Omental fat pad (tissue), 4 donors: ENCODE measurements around the gene MUC21. TPM values are rescaled to one million over a fixed set of nuclear protein-coding genes. Genes with fewer than 3 reads are reported as not detected.

Experiments used
- ATAC-seq: fragments of 150-250 bp; one replicate; pipeline ENCODE4 v1.9.1; 2016; ENCODE audit warnings: mild to moderate bottlenecking, moderate library complexity; ENCODE audit not compliant: low FRiP score
- DNase-seq: peaks from one replicate; pipeline ENCODE4 v3.0.0-alpha.2; 2019; ENCODE audit warnings: low spot score
- total RNA-seq, 4 donors: library from RNA; depleted of rRNA; stranded (reverse); fragments of >200 nt; gene quantifications; one replicate each; pipeline ENCODE4 v1.1.0, GENCODE V29; 2016
- TF ChIP-seq, protein P1 (sequence below), 3 donors: fragments of 450-650 bp; IDR thresholded peaks; one replicate each; pipeline ENCODE4 v1.5.1; 2016 to 2017; ENCODE audit warnings: antibody characterized with exemption in 3 of 3, mild to moderate bottlenecking in 3 of 3, moderate library complexity in 2 of 3

MUC21 gene
- total RNA-seq, 4 donors from 2014 or later = not detected

DNA sequence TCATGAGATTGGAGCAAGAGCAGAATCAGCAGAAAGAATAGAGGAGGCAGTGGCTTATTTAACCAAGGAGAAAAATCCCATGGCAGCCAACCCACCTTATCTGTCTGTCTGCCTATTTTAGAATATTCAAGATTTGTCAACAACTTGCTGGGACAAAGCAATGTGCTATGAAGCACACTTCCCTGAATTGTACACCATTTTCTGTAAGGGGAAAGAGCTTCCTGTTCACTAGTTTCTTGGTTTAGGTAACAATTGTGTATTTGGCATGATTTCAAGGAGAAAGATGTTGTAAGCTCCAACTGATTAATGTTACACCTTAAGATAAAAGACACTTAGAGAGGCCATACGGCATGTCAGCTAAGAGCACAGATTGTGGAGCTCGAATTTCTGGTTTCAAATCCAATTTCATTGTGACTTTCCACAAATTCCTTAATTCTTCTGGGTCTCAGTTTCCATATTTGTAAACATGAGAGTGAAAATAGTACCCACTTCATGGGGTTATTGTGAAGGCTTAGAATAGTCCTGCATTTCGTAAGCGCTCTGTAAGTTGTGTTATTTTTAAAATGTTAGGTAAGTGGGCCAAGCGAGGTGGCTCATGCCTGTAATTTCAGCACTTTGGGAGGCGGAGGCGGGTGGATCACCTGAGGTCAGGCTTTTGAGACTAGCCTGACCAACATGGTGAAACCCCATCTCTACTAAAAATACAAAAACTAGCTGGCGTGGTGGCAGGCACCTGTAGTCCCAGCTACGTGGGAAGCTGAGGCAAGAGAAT is 21.9 kb downstream of the MUC21 start:
- ATAC-seq = peak; percentile 26
- TF ChIP-seq, protein P1, sequence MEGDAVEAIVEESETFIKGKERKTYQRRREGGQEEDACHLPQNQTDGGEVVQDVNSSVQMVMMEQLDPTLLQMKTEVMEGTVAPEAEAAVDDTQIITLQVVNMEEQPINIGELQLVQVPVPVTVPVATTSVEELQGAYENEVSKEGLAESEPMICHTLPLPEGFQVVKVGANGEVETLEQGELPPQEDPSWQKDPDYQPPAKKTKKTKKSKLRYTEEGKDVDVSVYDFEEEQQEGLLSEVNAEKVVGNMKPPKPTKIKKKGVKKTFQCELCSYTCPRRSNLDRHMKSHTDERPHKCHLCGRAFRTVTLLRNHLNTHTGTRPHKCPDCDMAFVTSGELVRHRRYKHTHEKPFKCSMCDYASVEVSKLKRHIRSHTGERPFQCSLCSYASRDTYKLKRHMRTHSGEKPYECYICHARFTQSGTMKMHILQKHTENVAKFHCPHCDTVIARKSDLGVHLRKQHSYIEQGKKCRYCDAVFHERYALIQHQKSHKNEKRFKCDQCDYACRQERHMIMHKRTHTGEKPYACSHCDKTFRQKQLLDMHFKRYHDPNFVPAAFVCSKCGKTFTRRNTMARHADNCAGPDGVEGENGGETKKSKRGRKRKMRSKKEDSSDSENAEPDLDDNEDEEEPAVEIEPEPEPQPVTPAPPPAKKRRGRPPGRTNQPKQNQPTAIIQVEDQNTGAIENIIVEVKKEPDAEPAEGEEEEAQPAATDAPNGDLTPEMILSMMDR (IDR thresholded peaks at IDR 0.05) = no peak
- no peak for DNase-seq

DNA sequence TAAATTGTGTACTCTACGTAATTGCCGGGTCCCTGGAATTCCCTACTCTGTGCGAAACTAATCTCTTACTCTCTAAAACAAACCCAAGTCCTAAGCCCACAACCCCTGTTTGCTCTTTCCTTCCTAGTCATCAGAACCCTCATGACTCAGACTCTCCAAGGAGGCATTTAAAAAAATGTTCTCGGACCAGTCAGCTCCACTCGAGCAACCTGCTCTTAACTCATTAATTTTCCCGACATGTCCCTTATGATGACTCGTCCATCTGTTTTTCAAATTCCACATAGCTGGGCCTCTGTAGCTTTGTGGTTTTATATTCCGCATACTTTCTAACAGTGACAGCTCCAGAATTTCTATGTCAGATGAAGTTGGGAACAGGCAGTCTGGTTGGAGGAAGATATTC is 24.2 kb downstream of the MUC21 start:
- ATAC-seq (peak; percentile 52), DNase-seq (no peak)
- TF ChIP-seq, protein P1 (IDR thresholded peaks at IDR 0.05) = no peak

DNA sequence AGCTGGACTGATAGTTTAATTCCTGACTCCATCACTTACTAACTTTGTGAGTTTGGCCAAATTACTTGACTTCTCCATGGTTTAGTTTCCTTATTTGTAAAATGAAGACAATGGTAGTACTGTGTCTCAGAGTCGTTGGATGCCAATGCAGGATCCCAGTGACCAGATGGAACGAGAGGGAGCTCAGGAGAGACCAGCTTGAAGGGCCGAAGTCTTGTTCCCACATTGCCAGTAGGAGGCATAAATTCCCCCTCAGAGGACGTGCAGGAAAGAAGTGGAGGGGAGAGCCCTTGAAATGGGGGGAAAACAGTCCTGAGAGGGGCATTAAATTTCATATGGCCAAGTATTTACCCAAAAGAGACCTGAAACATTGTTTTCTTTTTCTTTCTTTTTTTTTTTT is 24.6 kb downstream of the MUC21 start:
- TF ChIP-seq, protein P1 (IDR thresholded peaks at IDR 0.05) = no peak
- no peak for ATAC-seq

DNA sequence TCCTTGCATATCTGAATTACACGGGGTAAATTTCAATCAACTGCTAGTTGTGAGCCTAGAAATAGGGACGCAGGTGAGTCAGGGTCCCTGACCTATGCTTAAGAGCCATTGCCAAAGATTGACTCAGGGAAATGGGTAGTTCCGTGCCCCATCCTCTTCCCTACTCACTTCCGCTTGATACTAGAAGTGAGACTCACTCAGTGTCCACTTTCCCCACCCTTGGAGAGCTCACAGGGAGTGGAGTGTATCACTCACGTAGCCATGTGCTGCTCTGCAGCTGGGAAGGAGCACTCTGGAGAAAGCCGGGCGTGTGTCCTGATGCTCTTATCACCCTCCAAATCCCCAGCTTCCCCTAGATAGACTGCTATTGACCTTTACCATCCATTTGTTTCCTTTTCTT is 26.2 kb downstream of the MUC21 start:
- TF ChIP-seq, protein P1 (IDR thresholded peaks at IDR 0.05) = no peak
- no peak for ATAC-seq
- DNase-seq = no peak

More for the DNA sequence above, 24.6 kb downstream of the MUC21 start:
- no peak for DNase-seq

DNA sequence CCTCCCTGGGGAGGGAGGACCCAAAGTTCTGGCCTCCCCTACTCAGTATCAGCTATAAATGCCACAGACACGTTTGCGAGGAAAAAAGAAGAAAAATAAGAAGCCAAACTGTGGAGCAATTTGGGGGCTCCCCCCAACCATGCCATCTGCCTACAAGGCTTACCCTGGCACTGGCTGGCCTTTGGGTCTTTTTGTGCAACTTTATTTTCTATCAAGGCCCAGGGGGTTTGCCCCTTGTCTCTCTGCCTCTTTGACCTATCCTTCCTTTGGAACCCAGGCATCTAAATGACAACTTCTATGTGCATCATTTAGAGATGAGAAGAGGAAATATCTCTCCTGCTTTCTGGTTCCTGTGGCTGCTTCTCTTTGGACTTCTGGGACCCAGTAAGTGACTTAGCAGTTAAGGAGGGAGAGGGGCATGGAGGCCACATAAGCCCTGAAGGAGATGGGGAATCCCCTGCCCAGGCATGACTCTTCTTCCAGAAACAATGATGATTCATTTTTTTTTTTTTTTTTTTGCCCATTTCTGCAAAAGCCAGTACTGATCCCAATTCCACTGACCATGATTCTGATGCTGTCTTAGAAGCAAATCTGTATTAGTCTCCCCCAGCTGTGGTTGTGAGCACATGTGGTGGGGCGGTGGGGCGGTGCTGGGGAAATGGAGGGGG is 27.0 kb downstream of the MUC21 start, which contains the start of gene MUC22:
MUC22 (plus strand) TSS at position 82 of the 668 bp plus-strand sequence; CDS start at position 315, 233 bp downstream.
- peak; percentile 34 for ATAC-seq
- TF ChIP-seq, protein P1 (IDR thresholded peaks at IDR 0.05) = no peak
- DNase-seq = no peak

DNA sequence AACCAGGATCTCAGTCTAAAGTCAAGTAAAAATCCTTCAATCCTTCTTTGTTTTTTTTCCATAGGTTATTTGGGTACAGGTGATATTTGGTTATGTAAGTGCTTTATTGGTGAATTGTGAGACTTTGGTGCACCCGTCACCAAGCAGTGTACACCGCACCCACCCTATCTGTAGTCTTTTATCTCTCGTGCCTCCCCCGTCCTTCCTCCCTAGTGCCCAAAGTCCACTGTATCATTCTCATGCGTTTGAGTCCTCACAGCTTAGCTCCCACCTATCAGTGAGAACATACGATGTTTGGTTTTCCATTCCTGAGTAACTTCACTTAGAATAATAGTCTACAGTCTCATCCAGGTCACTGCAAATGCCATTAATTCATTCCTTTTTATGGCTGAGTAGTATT is 27.6 kb downstream of the MUC21 start:
- TF ChIP-seq, protein P1 (IDR thresholded peaks at IDR 0.05) = no peak
- ATAC-seq = no peak
- no peak for DNase-seq
